Small intestine (tissue), 7 donors: Measurements from ENCODE around the gene PIAS1. TPM values are rescaled to one million over a fixed set of nuclear protein-coding genes. Genes with fewer than 3 reads are reported as not detected.
A peak's percentile ranks its signal among the peaks of the same experiment; 100 is the strongest.
"Not testable (repeated sequence)": the region's sequence is repeated elsewhere in the genome, so short reads cannot be mapped to it uniquely, and the experiment has no call there.

ENCODE experiments used
- DNase-seq, 2 donors: peaks; one replicate each; pipeline versions ENCODE4 v3.0.0 to v3.0.0-alpha.2; 2013
- FAIRE-seq: peaks from 2 replicates; lab custom pipeline; 2012; peaks lifted over from hg19 to GRCh38; lab: Jason Lieb, UNC
- H3K27ac ChIP-seq, 3 donors: one replicate each; pipeline ENCODE4 v1.5.1; 2013; ENCODE audit warnings: low read length in 2 of 3, mild to moderate bottlenecking in 2 of 3, control low read depth in 1 of 3, inconsistent platforms in 1 of 3, low read depth in 1 of 3, moderate library complexity in 1 of 3
- H3K27me3 ChIP-seq, 3 donors: one replicate each; pipeline ENCODE4 v1.6.1; 2013; ENCODE audit warnings: low read length in 3 of 3, inconsistent platforms in 1 of 3; ENCODE audit not compliant: control insufficient read depth in 3 of 3, insufficient read depth in 3 of 3
- H3K36me3 ChIP-seq, 3 donors: one replicate each; pipeline ENCODE4 v1.6.1; 2013; ENCODE audit warnings: low read length in 3 of 3, inconsistent platforms in 1 of 3, low read depth in 1 of 3, mild to moderate bottlenecking in 1 of 3, moderate library complexity in 1 of 3; ENCODE audit not compliant: control insufficient read depth in 3 of 3, insufficient read depth in 2 of 3
- H3K4me1 ChIP-seq, 3 donors: one replicate each; pipeline ENCODE4 v1.6.1; 2013; ENCODE audit warnings: low read length in 2 of 3, inconsistent platforms in 1 of 3, low read depth in 1 of 3, mild to moderate bottlenecking in 1 of 3, moderate library complexity in 1 of 3; ENCODE audit not compliant: control insufficient read depth in 3 of 3, insufficient read depth in 2 of 3
- H3K4me3 ChIP-seq, 3 donors: one replicate each; pipeline ENCODE4 v1.5.1; 2013; ENCODE audit warnings: low read length in 3 of 3, control low read depth in 1 of 3, inconsistent platforms in 1 of 3, low read depth in 1 of 3, mild to moderate bottlenecking in 1 of 3, moderate library complexity in 1 of 3
- H3K9me3 ChIP-seq, 2 donors: one replicate each; pipeline ENCODE4 v1.6.1; 2013; ENCODE audit warnings: low read depth in 1 of 2, low read length in 1 of 2; ENCODE audit not compliant: control insufficient read depth in 2 of 2, insufficient read depth in 1 of 2
- WGBS, 3 donors: extraction: QIAGEN DNeasy Blood & Tissue Kit; methylation state at CpG; one replicate each; pipeline ENCODE4 v1.1.7; 2013; 5-methylcytosine and 5-hydroxymethylcytosine counted together
- polyA plus RNA-seq, 4 donors: library from polyadenylated mRNA; stranded (reverse) in 3 of 4; unstranded in 1 of 4; fragments of 200-250 nt in 3 of 4; fragments of 120-200 nt in 1 of 4; gene quantifications; one replicate each; pipeline versions ENCODE4 v1.2.1 to v1.2.3, GENCODE V29; 2013
- donor health status: healthy with polysubstance abuse.
- donor health status: control.
- donor health status: control.
- donor health status: Bipolar disorder and iron deficiency.
- donor health status: healthy.

PIAS1 gene
- polyA plus RNA-seq, 4 donors = 9.0 to 48.0 (median 20.0) TPM

DNA sequence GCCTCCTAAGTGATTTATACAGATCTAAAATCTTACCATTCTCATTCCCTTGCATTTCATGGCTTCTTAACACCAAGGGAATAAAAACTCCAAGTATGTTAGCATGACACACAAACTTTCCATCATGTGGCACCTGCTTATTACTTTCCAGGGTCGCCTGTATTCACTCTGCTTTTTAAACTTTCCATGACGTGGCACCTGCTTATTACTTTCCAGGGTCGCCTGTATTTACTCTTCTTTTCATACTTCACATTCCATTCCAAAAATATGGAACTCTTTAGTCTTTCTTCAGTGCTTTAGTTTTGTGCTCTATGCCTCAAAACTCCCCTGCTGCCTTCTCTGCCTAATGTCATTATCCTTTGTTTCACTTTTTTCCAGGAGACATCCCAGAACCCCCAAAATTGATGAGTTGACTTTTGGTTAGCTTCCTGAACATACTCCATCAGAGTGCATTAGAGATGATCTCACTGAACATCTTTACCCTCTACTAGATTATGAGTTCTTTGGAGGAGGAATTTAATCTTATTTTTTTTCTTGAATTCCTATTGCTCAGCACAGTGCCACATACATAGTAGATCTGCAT, 104.0 kb downstream of the PIAS1 start:
- no peaks in the 10 kb centered on the region for H3K27me3 ChIP-seq
- no peak for FAIRE-seq
- 64 to 74% (median 65%) methylated on average over 3 of the region's 3 CpGs for WGBS, 3 donors
- H3K27ac ChIP-seq = no peak overlapping the region
- DNase-seq = no peak
- peaks cover 0 to 8% of the 10 kb centered on the region in 2 donors for H3K9me3 ChIP-seq
- no peak overlapping the region for H3K4me3 ChIP-seq
- H3K4me1 ChIP-seq = no peaks in the 10 kb centered on the region
- peaks cover 2 to 15% (median 14%) of the 10 kb centered on the region in 3 donors for H3K36me3 ChIP-seq

GRCh38 chr15:68163191-68163590, 109.1 kb downstream of the PIAS1 start:
- H3K27ac ChIP-seq = no peak overlapping the region
- no peaks in the 10 kb centered on the region for H3K27me3 ChIP-seq
- FAIRE-seq = no peak
- H3K36me3 ChIP-seq = peaks cover 2 to 25% (median 11%) of the 10 kb centered on the region in 3 donors
- H3K4me3 ChIP-seq = no peak overlapping the region
- H3K9me3 ChIP-seq = peaks cover 0 to 8% of the 10 kb centered on the region in 2 donors
- DNase-seq = no peak
- no peaks in the 10 kb centered on the region for H3K4me1 ChIP-seq

DNA sequence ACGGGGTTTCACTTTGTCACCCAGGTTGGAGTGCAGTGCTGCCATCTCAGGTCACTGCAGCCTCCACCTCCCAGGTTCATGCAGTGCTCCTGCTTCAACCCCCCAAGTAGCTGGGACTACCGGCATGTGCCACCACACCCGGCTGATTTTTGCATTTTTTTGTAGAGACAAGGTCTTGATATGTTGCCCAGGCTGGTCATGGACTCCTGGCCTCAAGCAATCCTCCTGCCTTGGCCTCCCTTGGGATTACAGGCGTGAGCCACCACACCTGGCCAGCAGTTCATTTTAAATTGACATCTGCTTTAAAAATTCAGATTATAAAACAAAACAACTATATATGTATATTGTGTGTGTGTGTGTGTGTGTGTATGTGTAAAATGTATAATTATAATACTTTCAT, 112.7 kb downstream of the PIAS1 start:
- Histone ChIP-seq H3K36me3 (peaks cover 2 to 24% (median 8%) of the 10 kb centered on the region in 3 donors), H3K27ac (no peak overlapping the region), H3K27me3 (no peaks in the 10 kb centered on the region), H3K4me1 (peaks cover 0 to 3% (median 0%) of the 10 kb centered on the region in 3 donors), H3K4me3 (no peak overlapping the region), H3K9me3 (peaks cover 0 to under 1% of the 10 kb centered on the region in 2 donors)
- FAIRE-seq (no peak), DNase-seq (peak in 1 of 2 donors; percentile 12)
- 65 to 76% (median 70%) methylated on average over 4 of the region's 4 CpGs for WGBS, 3 donors

DNA sequence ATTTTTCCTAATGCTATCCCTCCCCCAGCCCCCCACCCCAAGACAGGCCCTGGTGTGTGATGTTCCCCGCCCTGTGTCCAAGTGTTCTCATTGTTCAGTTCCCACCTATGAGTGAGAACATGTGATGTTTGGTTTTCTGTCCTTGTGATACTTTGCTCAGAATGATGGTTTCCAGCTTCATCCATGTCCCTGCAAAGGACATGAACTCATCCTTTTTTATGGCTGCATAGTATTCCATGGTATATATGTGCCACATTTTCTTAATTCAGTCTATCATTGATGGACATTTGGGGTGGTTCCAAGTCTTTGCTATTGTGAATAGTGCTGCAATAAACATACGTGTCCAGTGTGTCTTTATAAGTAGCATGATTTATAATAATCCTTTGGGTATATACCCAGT, 117.9 kb downstream of the PIAS1 start:
- 73 to 87% (median 77%) methylated on average over 2 of the region's 2 CpGs for WGBS, 3 donors
- not testable (repeated sequence) for DNase-seq, H3K27me3 ChIP-seq, FAIRE-seq, H3K4me1 ChIP-seq, H3K9me3 ChIP-seq, H3K4me3 ChIP-seq, H3K27ac ChIP-seq
- H3K36me3 ChIP-seq = peaks cover 2 to 18% (median 8%) of the 10 kb centered on the region in 3 donors

- H3K9me3 ChIP-seq = no peaks in the 10 kb centered on the region
Observed at GRCh38 chr15:68173119-68173518, 119.0 kb downstream of the PIAS1 start.

GRCh38 chr15:68175526-68175925, 121.4 kb downstream of the PIAS1 start:
- FAIRE-seq (no peak), DNase-seq (no peak)
- H3K4me1 ChIP-seq = no peaks in the 10 kb centered on the region
- no peak overlapping the region for H3K4me3 ChIP-seq
- peaks cover 3 to 16% (median 13%) of the 10 kb centered on the region in 3 donors for H3K36me3 ChIP-seq
- no peaks in the 10 kb centered on the region for H3K27me3 ChIP-seq
- H3K9me3 ChIP-seq = no peaks in the 10 kb centered on the region
- no peak overlapping the region for H3K27ac ChIP-seq
- 63 to 85% (median 70%) methylated on average over 2 of the region's 2 CpGs for WGBS, 3 donors

More at GRCh38 chr15:68173119-68173518, 119.0 kb downstream of the PIAS1 start:
- peaks cover 5 to 15% (median 13%) of the 10 kb centered on the region in 3 donors for H3K36me3 ChIP-seq
- no peak overlapping the region for H3K27ac ChIP-seq
- FAIRE-seq (no peak), DNase-seq (no peak)
- no peak overlapping the region for H3K4me3 ChIP-seq
- 96 to 100% (median 98%) methylated on average over 4 of the region's 4 CpGs for WGBS, 3 donors
- H3K27me3 ChIP-seq = no peaks in the 10 kb centered on the region
- peaks cover 0 to 3% (median 0%) of the 10 kb centered on the region in 3 donors for H3K4me1 ChIP-seq

- H3K27ac ChIP-seq = no peak overlapping the region
- H3K9me3 ChIP-seq = no peaks in the 10 kb centered on the region
- no peak overlapping the region for H3K4me3 ChIP-seq
- 96 to 97% (median 97%) methylated on average over 3 of the region's 3 CpGs for WGBS, 3 donors
- DNase-seq = no peak
- no peaks in the 10 kb centered on the region for H3K27me3 ChIP-seq
- H3K4me1 ChIP-seq = no peaks in the 10 kb centered on the region
- H3K36me3 ChIP-seq = peaks cover 3 to 19% (median 17%) of the 10 kb centered on the region in 3 donors
- FAIRE-seq = no peak
Observed at GRCh38 chr15:68176601-68177000, 122.5 kb downstream of the PIAS1 start.

DNA sequence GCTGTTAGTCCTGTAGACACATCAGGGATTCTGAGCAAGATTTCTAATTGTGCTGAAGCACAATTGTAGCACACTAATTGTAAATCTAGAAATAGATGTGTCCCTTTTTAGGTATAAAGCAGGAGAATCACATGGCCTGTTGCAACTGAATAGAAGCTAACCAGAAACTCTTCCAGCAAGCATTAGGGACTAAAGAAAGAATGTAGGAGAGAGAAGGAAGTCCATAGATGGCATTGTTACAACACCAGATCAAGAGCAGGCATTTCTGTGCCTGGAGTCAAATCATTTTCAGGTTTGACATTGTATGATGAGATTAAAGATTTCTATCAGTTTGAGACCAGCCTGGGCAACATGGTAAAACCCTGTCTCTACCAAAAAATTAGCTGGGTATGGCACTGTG, 123.6 kb downstream of the PIAS1 start:
- no peak for FAIRE-seq

More for the DNA sequence above, 123.6 kb downstream of the PIAS1 start:
- no peaks in the 10 kb centered on the region for H3K9me3 ChIP-seq
- DNase-seq = no peak
- no peaks in the 10 kb centered on the region for H3K27me3 ChIP-seq
- H3K27ac ChIP-seq = no peak overlapping the region
- H3K4me1 ChIP-seq = no peaks in the 10 kb centered on the region
- H3K4me3 ChIP-seq = no peak overlapping the region
- H3K36me3 ChIP-seq = peaks cover 3 to 23% (median 21%) of the 10 kb centered on the region in 3 donors
